Vagina (tissue), 2 donors: ENCODE data around the gene SPEF1.

Experiments used
- CTCF ChIP-seq, 3 experiments: fragments of 450-650 bp in 2 of 3; fragments of 200-600 bp in 1 of 3; sonication (generic) in 1 of 3; IDR thresholded peaks; one replicate each; pipeline ENCODE4 v1.5.1; 2017 to 2019; ENCODE audit warnings: antibody characterized with exemption in 3 of 3, mild to moderate bottlenecking in 2 of 3, moderate library complexity in 2 of 3
- POLR2A ChIP-seq, 2 donors: fragments of 450-650 bp; IDR thresholded peaks; one replicate each; pipeline ENCODE4 v1.6.1; 2017; ENCODE audit warnings: antibody characterized with exemption in 2 of 2, mild to moderate bottlenecking in 2 of 2, moderate library complexity in 2 of 2
- POLR2AphosphoS5 ChIP-seq, 2 donors: sonication (generic); formaldehyde crosslinking; IDR thresholded peaks; one replicate each; pipeline ENCODE4 v1.9.0; 2017; ENCODE audit warnings: antibody characterized with exemption in 2 of 2, mild to moderate bottlenecking in 2 of 2, low read depth in 1 of 2; ENCODE audit not compliant: insufficient read depth in 1 of 2

DNA sequence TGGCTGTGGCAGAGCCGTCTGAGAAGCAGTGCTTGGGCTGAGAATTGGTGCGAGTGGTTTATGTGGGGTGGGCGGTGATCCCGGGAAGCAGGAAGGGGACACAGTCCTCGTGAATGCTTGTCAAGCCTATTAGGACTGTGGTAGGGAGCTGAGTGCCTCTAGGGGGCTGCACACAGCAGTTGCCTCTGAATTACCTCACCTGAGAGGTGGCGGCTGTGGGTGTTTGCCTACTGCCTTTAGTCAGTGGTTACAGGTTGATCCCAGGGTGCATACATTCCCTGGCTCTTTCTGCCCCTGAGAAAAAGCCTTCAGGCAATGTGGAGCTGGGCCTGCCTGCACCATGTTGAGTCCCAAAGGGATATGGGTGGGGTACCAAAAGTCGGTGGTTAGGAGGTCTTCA lies 44.3 kb upstream of the SPEF1 start:
- TF ChIP-seq POLR2A (IDR thresholded peaks at IDR 0.05) = no peak
- no peak for TF ChIP-seq CTCF (IDR thresholded peaks at IDR 0.05)
- no peak for TF ChIP-seq POLR2AphosphoS5 (IDR thresholded peaks at IDR 0.05; ENCODE audit: insufficient read depth in 1 of 2, low read depth in 1 of 2)
